Left ventricle myocardium inferior (tissue), 1 donor: ENCODE data around the gene FAM72C. TPM values are rescaled to one million over a fixed set of nuclear protein-coding genes. Genes with fewer than 3 reads are reported as not detected.
"Not testable (repeated sequence)": the region's sequence is repeated elsewhere in the genome, so short reads cannot be mapped to it uniquely, and the experiment has no call there.

Experiments used
- DNase-seq: peaks from one replicate; pipeline ENCODE4 v3.0.0-alpha.2; 2020
- H3K27ac ChIP-seq: fragments of 200-600 bp; replicated peaks from 2 replicates; pipeline ENCODE4 v1.8.0; 2021
- H3K27me3 ChIP-seq: fragments of 200-600 bp; 2 replicates; pipeline ENCODE4 v1.8.0; 2021; ENCODE audit warnings: low read depth
- H3K36me3 ChIP-seq: fragments of 200-600 bp; 2 replicates; pipeline ENCODE4 v1.8.0; 2021
- H3K4me1 ChIP-seq: fragments of 200-600 bp; 2 replicates; pipeline ENCODE4 v1.8.0; 2021
- H3K4me3 ChIP-seq: fragments of 200-600 bp; 2 replicates; pipeline ENCODE4 v1.8.0; 2021; ENCODE audit warnings: mild to moderate bottlenecking, moderate library complexity
- H3K9me3 ChIP-seq: fragments of 200-600 bp; replicated peaks from 2 replicates; pipeline ENCODE4 v1.8.0; 2021
- intact Hi-C: fragments of 100-400 bp; cut with micrococcal nuclease; formaldehyde crosslinking; loops from one replicate; pipeline ENCODE4 v1.11.0; 2022
- total RNA-seq: library from RNA; stranded (reverse); fragmentation: NEBNext Ultra II Directional; extraction: Animal tissue kit (Norgen Biotek cat#: 25700); gene quantifications from one replicate; pipeline ENCODE4 v1.2.1, GENCODE V29; 2021
- donor health status: DM: no; HTN: yes; CAD: no; lungs with severe emphysema.

The FAM72C gene
- total RNA-seq, 1 donor from 2014 or later: not detected

- H3K27ac ChIP-seq, DNase-seq, H3K27me3 ChIP-seq, H3K9me3 ChIP-seq, H3K4me1 ChIP-seq, H3K36me3 ChIP-seq, H3K4me3 ChIP-seq, intact Hi-C loops: not testable (repeated sequence)
Measured at GRCh38 chr1:143996020-143996419, 24.2 kb upstream of the FAM72C start.

GRCh38 chr1:143993301-143993907, 21.6 kb upstream of the FAM72C start:
- DNase-seq, H3K4me3 ChIP-seq, H3K4me1 ChIP-seq, H3K9me3 ChIP-seq, H3K27me3 ChIP-seq, H3K27ac ChIP-seq, intact Hi-C loops, H3K36me3 ChIP-seq: not testable (repeated sequence)

GRCh38 chr1:143990699-143991098, 18.9 kb upstream of the FAM72C start:
- intact Hi-C loops, H3K9me3 ChIP-seq, H3K4me1 ChIP-seq, H3K27me3 ChIP-seq, DNase-seq, H3K36me3 ChIP-seq, H3K4me3 ChIP-seq, H3K27ac ChIP-seq: not testable (repeated sequence)

GRCh38 chr1:143989719-143990118, 17.9 kb upstream of the FAM72C start:
- DNase-seq, H3K36me3 ChIP-seq, H3K4me3 ChIP-seq, H3K9me3 ChIP-seq, H3K4me1 ChIP-seq, H3K27me3 ChIP-seq, H3K27ac ChIP-seq, intact Hi-C loops: not testable (repeated sequence)

GRCh38 chr1:143989427-143989712, 17.6 kb upstream of the FAM72C start:
- H3K4me1 ChIP-seq, H3K36me3 ChIP-seq, DNase-seq, H3K27ac ChIP-seq, H3K9me3 ChIP-seq, intact Hi-C loops, H3K4me3 ChIP-seq, H3K27me3 ChIP-seq: not testable (repeated sequence)

- H3K4me3 ChIP-seq, H3K36me3 ChIP-seq, H3K27ac ChIP-seq, intact Hi-C loops, H3K4me1 ChIP-seq, DNase-seq, H3K27me3 ChIP-seq, H3K9me3 ChIP-seq: not testable (repeated sequence)
Measured at GRCh38 chr1:143988602-143989426, 17.0 kb upstream of the FAM72C start.

GRCh38 chr1:143987868-143988267, 16.1 kb upstream of the FAM72C start:
- H3K27ac ChIP-seq, H3K9me3 ChIP-seq, H3K4me1 ChIP-seq, DNase-seq, H3K27me3 ChIP-seq, H3K4me3 ChIP-seq, intact Hi-C loops, H3K36me3 ChIP-seq: not testable (repeated sequence)

- intact Hi-C loops, H3K9me3 ChIP-seq, DNase-seq, H3K27me3 ChIP-seq, H3K36me3 ChIP-seq, H3K4me1 ChIP-seq, H3K27ac ChIP-seq, H3K4me3 ChIP-seq: not testable (repeated sequence)
Measured at GRCh38 chr1:143984721-143985473, 13.1 kb upstream of the FAM72C start.

GRCh38 chr1:143974416-143974815, 2.6 kb upstream of the FAM72C start:
- H3K9me3 ChIP-seq, H3K36me3 ChIP-seq, H3K27me3 ChIP-seq, intact Hi-C loops, H3K4me1 ChIP-seq: not testable (repeated sequence)
- peak; percentile 18 for DNase-seq
- Histone ChIP-seq H3K27ac (peak overlapping the region; percentile 69), H3K4me3 (peak overlapping the region; percentile 60)

GRCh38 chr1:143973876-143974414, 2.2 kb upstream of the FAM72C start:
- H3K9me3 ChIP-seq, intact Hi-C loops, H3K36me3 ChIP-seq, H3K27me3 ChIP-seq, H3K4me1 ChIP-seq: not testable (repeated sequence)
- peak; percentile 11 for DNase-seq
- Histone ChIP-seq H3K27ac (peak overlapping the region; percentile 69), H3K4me3 (peak overlapping the region; percentile 60)

- H3K4me3 ChIP-seq, H3K9me3 ChIP-seq, H3K27ac ChIP-seq, H3K36me3 ChIP-seq, DNase-seq, intact Hi-C loops, H3K4me1 ChIP-seq, H3K27me3 ChIP-seq: not testable (repeated sequence)
Measured at GRCh38 chr1:143972753-143973326, 1.1 kb upstream of the FAM72C start.

- H3K36me3 ChIP-seq, H3K27ac ChIP-seq, DNase-seq, H3K4me1 ChIP-seq, intact Hi-C loops, H3K4me3 ChIP-seq, H3K27me3 ChIP-seq, H3K9me3 ChIP-seq: not testable (repeated sequence)
Measured at GRCh38 chr1:143965860-143966259, 5.9 kb downstream of the FAM72C start.

GRCh38 chr1:143964294-143964693, 7.5 kb downstream of the FAM72C start:
- intact Hi-C loops, H3K9me3 ChIP-seq, H3K36me3 ChIP-seq, H3K4me3 ChIP-seq, H3K27me3 ChIP-seq, H3K27ac ChIP-seq, H3K4me1 ChIP-seq, DNase-seq: not testable (repeated sequence)
